GM19193 (cell line): Measurements from ENCODE around the gene PPP1R3C.

Source experiments
- POLR2A ChIP-seq: IDR thresholded peaks from 4 replicates; pipeline ENCODE4 v1.6.1; 2011; ENCODE audit not compliant: insufficient read depth, insufficient read length; ENCODE audit errors: extremely low read depth

Gene PPP1R3C

GRCh38 chr10:91613411-91614187 is 19.3 kb downstream of the PPP1R3C start:
- no peak for TF ChIP-seq POLR2A

- TF ChIP-seq POLR2A: no peak
These were observed 22.0 kb downstream of the PPP1R3C start for GRCh38 chr10:91610919-91611318.

GRCh38 chr10:91610444-91610843 is 22.4 kb downstream of the PPP1R3C start:
- TF ChIP-seq POLR2A: no peak

GRCh38 chr10:91607646-91608403 is 25.0 kb downstream of the PPP1R3C start:
- no peak for TF ChIP-seq POLR2A

GRCh38 chr10:91605968-91606367 is 26.9 kb downstream of the PPP1R3C start:
- TF ChIP-seq POLR2A: no peak

- no peak for TF ChIP-seq POLR2A
These were observed 28.0 kb downstream of the PPP1R3C start for GRCh38 chr10:91604553-91605534.

- TF ChIP-seq POLR2A: no peak
These were observed 28.9 kb downstream of the PPP1R3C start for GRCh38 chr10:91603931-91604331.

GRCh38 chr10:91602868-91603568 is 29.9 kb downstream of the PPP1R3C start:
- no peak for TF ChIP-seq POLR2A

- TF ChIP-seq POLR2A: no peak
These were observed 30.4 kb downstream of the PPP1R3C start for GRCh38 chr10:91602449-91602848.

GRCh38 chr10:91601212-91601611 is 31.7 kb downstream of the PPP1R3C start:
- TF ChIP-seq POLR2A: no peak

- TF ChIP-seq POLR2A: no peak
These were observed 34.5 kb downstream of the PPP1R3C start for GRCh38 chr10:91598211-91598977.

GRCh38 chr10:91597197-91597881 is 35.5 kb downstream of the PPP1R3C start:
- TF ChIP-seq POLR2A: no peak

GRCh38 chr10:91596825-91597196 is 36.1 kb downstream of the PPP1R3C start:
- TF ChIP-seq POLR2A: no peak
